ENCODE measurements around the gene TWF2.

Gene TWF2

DNA sequence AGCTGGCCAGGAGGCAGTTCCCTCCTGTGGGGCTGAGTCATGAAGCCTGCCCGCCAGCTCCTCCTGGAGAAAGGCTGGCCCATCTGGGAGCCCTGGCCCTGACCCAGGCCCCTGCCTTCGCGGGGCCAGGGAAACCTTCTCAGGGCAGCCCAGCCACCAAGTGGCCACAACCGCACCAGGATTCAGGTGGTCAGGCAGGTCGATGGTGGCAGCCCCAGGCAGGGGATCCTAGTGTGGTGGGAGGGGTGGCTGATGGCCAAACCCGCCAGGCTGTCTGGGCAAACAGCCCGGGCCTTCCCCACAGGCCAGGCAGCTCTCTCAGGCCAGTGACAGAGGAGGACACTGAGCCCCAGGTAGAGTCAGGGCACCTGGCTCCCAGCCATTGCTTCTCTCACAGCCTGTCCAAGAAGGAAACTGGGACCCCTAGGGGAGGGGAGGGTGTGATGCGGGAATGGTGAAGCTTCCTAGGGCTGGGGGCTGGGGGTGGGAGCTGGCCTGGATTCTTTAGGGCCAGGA, 1.2 kb downstream of the TWF2 start:
- no peak for DNase-seq (ENCODE audit: low read depth in 3 of 3)

DNA sequence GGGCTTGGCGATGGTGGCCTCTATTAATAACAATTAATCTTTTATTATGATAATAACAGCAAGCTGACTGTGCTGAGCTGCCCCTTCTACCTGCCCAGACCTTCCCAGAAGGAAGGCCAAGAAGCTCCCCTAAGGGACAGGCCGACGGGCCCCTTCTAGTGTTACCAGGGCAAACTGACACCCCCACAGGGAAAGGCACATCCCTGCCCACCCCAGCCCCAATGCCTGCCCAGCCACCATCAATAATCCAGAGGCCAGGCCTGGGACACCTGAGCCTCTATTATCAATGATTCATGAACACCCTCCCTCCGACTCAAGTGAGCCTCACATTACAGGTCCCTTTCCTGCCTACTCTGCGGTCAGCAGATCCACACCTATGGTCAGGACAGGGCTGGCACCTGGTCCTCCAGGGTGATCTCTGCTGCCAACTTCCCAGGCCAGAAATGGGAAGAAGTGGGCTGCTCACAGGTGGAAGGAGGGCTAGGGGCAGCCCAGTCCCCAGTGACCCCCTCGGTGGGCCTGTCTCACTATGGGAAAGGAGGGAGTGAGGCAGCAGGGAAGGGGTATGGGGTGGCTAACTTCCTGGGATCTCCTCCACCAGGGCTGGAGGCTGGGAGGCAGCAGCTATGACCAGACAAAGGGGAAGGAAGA, 1.8 kb downstream of the TWF2 start:
- DNase-seq (ENCODE audit: low read depth in 3 of 3) = no peak

DNA sequence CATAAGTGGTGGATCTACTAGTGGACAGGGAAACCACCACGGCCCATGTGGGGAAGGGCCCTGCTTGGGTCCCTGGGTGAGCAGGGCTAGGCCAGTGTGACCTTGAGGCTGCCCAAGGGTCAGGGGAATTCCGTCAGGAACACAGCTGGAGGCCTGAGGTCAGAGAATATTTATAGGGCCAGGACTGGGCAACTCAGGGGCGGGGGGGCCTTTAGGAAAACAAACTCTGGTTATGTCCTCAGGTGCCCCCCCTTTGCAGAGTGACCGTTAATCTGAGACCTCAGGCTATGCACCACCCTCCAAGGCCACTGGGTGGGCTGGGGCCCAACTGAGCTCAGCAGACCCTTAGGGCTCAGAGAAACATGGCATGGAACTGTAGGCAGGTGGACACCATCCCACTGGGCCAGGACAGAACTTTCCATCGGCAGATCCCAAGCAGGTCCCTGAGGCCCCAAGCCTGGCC, 2.5 kb downstream of the TWF2 start:
- no peak for DNase-seq (ENCODE audit: low read depth in 3 of 3)

DNA sequence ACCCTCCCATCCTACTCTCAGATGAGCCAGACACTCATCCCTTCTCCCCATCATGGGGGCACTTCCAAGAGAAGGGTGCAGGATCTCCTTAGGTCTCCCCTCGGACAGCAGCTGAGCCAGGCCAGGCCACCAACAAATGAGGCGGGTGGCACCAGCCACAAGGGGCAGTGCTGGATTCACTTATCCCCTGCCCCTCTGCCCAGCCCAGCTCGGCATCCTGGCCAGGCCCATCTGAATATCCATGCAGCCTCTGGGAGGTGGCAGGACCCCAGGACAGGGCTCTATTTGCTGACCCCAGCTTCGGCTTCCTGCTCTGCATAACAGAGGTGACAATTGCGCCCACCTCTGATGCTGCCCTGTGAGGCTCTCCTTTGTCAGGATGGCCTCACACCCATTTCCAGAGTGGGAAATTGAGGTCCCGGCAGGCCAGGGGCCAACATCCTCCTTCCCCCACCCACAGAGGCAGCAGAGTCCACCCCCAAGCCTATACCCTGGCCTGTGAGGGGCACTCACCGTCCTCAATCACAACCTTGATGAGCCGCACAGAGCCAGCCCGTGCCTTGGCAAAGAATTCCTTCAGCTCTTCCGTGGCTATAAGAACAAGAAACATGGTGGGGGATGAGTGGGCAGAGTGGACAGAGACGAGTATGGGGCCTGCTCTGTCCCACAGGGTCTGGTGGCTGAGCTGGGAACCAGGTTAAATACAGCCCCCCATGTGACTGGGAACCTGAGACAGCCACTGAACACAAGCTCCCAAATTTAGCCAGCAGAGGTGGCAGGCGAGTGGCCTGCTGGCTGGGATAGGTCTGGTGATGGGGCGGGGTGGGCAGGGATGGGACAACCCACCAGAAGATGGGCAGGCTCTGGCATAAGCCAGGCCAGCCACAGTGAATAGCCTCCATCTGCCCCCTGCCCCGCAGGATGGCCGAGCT, 4.2 kb downstream of the TWF2 start:
- DNase-seq (ENCODE audit: low read depth in 3 of 3) = no peak

DNA sequence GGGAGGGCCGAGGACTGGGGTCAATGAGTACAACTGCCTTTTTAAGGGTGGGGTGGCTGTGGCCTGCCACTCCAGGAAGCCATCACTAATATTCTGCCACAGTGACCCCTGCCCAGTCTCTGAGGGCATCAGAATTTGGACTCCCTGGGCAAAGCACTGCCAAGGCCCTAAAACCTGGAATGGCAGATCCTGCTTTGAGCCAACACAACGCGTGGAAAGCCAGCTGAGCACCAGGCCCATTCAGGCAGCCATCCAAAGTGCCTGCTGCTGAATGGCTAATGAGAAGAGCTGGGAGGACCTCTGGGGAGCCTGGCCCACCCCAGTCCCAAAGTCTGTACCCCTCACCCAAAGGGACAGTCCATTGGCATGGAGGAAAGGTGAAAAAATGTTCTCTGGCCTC, 5.0 kb downstream of the TWF2 start:
- no peak for DNase-seq (ENCODE audit: low read depth in 3 of 3)

DNA sequence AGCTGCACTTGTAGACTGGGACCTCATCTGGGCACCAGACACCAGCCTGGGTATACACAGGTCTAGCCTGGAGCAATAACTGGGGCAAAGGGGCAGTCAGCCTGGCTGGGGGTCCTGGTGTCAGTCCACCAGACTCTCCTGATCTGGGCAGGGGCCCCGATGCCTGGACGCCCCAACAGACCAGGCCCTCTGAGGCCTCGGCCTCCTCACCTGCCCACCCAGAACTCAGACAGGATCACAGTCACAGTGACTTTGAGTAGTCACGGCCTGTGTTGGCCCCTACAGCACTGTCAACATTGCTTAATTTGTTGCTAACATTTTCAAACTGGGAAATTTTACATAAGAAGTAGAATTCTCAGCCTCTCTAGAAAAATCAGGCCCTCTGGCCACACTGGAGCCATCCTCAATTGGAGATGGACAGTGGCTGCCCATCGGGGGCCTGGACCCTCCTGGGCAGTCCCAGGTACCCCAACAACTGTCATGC, 5.8 kb downstream of the TWF2 start:
- DNase-seq (ENCODE audit: low read depth in 3 of 3) = no peak

DNA sequence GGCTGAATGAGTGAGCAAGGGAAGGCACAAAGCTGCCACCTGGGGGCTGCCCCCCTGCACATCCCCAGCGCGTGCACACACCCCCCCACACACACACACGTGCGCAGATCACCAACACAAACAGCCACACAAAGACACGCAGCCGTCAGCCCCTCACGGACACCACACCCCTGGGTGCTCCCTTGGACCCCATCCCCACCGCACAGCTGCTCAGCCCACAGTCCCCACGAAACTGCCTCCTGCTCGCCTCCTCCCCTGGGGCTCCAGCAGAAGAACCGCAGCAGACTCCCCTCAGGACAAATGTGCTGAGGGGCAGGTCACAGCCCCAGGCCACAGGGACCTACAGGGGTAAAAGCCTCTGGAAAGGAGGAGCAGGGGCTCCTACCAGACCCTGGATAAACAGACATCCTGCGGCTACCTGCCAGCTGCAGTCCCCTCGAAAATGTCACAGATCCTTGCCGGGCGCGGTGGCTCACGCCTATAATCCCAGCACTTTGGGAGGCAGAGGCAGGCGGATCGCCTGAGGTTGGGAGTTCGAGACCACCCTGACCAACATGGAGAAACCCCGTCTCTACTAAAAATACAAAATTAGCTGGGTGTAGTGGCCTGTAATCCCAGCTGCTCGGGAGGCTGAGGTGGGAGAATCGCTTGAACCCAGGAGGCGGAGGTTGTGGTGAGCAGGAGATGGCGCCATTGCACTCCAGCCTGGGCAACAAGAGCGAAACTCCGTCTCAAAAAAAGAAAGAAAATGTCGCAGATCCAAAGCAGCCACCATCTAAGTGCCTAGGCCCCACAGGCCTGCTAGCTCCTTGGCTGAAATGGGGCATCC, 6.5 kb downstream of the TWF2 start:
- no peak for DNase-seq (ENCODE audit: low read depth in 3 of 3)

DNA sequence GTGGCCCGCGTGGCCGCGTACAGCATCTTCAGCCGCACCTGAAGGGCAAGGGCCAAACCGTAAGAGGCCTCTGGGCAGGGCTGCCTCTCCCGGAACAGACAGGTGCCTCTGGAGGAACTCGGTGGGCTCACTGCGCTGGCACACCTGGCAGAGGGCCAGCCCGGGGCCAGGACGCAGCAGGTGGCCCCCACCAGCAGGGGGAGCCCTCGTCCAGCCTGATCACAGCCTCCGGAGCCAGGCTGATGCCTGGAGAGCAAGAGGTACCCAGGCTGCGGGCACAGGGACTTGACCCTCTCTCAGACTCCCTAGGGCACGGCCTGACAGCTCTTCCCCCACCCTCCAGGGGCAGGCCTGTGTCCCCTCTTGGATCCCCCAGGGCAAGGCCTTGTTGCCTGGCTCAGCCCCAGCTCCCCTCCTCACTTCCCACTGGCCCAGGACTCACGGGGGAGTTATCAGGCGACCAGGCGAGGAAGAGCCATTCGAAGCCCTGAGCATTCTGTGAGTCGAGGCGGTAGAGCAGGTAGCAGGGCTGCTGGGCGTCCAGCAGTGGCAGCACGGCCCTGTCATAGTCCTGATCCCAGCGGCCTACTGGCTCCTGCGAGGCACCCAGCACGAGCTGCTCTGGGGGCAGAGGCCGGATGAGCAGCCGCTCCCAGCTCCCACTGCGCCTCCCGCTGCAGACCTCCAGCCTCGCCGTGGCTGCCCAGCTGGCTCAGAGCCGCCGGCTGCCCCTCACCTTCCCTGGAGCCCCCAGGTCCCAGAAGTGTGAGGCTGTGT, 7.3 kb downstream of the TWF2 start:
- peak; percentile 81 to 85 (median 85) for DNase-seq (ENCODE audit: low read depth in 3 of 3)

DNA sequence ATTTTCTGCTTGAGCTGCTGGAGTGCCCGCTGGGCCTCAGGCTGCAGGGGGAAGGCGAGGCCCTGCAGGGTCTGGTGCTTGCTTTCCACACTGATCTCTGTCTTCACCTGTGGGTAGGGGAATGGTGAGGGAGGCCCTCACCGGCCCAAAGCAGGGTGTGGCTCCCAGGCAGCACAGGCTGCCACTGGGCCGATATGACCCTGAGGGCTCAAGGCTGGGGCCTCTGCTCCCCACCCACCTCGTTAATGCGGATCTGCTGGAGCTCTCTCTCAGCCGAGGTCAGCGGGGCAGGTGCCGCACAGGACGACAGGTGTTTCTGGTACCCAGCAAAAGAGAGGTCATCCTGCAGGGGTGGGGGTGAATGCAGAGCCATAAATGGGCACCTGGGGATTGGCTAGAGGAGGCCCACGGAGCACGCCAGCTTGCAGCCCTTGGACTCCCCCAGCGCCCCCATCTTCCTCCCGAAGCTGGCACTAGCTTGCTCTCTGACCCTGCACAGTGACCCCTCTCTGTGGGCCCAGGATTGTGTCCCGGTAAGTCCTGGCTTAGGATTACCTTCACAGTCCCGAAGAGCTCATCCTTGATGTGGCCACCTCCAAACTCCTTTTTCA, 8.0 kb downstream of the TWF2 start:
- no peak for DNase-seq (ENCODE audit: low read depth in 3 of 3)

DNA sequence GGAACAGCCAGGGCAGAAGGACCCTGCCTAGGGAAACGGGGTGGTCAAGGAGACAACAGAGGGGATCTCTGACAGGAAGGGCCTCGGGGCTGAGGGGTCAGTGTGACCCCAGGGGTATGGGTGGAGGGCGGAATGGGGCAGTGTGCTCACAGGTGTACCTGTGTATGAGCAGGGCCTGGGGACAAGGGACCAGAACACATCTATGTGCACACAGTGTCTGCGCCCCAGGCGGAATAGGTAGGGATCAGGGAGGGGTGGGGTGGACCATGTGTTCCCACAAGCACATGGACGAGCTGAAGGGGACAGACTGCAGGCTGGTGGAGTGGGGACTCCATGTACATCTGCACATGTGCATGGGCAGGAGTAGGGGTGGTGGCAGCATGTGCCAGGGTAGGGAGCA, 8.5 kb downstream of the TWF2 start:
- no peak for DNase-seq (ENCODE audit: low read depth in 3 of 3)

DNA sequence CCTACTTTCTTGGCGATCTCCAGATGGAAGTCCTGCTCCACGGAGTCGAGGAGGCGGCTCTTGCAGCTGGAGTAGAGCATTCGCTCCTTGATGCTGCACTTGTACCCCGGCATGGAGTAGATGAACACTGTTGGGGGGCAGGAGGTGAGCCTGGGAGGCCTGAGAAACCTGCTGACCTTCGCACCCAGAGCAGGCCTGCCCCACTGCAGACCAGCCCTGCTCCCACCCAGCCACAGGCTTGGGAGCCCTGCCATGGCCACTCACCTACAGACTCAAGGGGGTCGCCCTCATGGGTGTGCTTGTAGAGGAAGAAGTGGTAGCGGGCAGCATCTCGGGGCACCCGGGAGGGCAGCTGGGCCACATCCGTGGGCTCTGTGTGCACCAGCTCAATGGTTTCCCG, 9.3 kb downstream of the TWF2 start:
- no peak for DNase-seq (ENCODE audit: low read depth in 3 of 3)

DNA sequence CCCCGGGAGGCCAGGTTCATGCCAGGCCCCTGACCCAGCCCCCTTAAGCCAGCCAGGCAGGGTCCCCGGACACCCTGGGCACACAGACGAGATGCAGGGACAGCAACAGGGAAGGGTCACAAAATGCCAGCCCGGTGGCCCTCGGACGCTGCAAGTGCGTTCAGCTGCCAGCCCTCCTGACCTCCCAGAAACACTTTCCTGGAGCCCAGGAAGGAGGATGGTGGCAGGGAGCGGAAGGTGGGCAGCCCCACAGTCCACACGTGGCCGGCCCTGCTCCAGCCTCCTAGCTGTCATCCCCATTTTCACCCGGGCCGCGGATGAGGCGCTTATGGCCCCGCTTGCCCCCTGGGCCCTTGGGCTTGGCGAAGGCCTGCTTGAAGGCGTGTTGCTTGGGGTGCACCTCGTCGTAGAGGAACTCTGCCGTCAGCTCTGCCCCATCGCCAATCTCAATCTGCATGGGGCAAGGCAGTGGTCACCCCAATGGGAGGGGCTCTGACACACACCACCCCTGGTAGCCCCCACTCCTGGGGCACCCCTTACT, 10.1 kb downstream of the TWF2 start:
- no peak for DNase-seq (ENCODE audit: low read depth in 3 of 3)

DNA sequence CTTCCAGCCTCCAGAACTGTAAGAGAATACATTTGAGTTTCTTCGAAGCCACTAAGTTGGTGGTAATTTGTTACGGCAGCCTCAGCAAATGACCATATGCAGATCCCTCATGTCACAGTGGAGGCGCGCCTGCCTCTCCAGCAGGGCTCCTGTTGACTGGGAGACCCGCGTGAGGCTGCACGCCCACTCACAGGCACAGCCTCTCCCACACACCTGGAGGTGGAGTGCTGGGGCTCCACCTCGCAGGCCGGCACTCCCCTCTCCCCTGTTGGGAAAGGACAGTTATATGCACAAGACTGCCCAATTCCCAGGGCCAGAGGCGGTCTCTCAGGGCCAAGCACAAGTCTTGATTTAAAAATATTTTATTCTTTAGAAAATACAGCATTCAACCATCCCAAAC, 10.7 kb downstream of the TWF2 start:
- no peak for DNase-seq (ENCODE audit: low read depth in 3 of 3)

DNA sequence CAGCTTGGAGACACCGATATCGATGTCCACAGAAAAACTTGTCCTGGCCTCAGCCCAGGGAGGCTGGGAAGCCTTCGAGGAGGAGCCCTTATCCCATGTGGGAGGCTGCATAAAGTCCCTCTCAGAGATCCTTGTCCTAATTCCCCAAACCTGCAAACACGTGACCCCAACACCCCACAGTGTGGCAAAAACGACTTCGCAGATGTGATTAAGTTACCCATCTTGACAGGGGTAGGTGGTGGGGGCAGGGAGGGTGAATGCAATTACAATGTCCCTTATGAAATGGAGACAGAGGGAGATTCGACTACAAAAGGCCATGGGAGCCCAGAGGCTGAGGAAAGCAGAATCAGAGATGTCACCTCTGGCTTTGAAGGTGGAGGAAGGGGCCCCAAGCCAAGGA, 11.2 kb downstream of the TWF2 start:
- DNase-seq (ENCODE audit: low read depth in 3 of 3) = no peak

DNA sequence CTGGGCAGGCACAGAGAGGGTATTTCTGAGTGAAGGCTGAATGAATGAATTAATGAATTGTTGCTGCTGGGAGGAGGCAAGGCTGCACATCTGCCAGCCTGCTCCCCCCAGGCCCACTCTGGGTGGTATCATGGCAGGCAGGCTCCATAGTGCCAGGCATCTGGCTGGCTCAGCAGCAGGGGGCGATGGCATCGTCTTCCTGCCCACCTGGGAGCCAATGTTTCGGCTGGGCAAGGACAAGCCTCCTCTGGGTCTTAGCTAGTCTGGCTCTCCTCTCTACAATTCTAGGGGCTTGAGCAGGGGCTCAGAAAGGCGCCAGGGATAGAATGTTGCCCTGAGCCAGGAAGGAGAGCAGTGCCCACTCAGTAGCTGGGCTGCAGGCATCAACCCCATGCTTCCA, 11.8 kb downstream of the TWF2 start:
- no peak for DNase-seq (ENCODE audit: low read depth in 3 of 3)

DNA sequence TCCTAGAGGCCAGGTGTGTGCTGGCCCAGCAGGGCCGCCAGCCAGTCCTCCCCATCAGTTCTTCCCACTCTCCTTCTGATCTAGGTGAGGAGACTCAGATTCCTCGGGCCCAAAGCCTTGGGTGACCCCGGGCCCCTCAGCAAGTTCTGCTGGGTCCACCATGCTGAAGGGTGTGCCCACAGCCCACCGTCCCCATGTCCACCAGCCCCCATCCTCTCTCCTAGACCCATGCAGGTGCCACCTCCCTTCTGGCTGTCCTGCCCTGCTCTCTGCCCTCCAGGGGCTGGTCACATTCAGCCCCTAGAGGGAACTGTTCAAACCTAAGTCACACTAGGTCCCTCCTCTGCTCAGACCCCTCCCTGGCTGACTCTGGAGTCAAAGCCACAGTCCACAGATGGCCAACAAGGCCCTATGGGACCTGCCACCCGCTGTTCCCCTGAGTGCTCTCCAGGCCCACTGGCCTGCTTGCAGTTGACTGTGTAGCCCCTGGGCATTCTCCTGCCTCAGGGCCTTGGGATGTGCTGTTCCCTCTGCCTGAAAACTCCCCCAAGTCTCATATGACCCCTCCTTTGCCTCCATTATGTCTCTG, 12.6 kb downstream of the TWF2 start:
- DNase-seq (ENCODE audit: low read depth in 3 of 3) = no peak

DNA sequence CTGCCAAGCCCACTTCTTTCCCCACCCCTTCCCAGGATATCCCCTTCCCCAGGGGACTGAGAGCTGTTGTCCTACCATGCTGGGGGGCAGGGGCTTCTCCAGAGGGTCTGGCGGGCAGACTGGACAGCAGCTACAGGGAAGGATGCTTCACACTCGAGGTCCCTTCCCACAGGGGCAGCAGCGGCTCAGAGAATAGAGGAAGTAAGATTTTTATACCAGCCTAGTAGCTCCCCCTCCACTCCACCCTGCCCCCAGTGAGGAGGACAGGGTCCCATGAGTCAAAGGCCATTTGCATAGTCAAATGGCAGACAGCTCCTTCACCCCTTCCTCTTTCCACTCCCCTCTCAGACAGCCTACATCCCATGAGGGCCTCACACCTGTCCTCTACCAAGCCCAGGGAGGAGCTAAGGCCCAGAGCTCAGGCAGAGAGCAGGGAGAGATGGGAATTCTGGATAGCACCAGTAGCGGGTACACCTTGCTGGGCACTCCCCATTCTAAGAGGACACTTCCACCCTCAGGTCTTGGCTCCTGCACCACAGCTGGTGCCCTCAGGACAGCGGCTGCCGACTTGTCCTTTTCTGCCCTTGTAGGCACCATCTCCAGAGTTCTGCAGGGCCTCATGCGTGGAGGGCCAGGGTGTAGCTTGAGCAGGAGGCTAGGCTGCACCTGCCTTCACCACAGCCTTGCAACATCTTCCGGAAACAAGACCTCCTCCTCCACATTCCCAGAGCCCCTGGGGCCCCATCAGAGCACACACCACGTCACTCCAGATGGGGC, 13.3 kb downstream of the TWF2 start, which contains the start of gene TLR9:
TSS of gene TLR9 (minus strand) at position 194 of the 777 bp plus-strand sequence. CDS start at position 78, 116 bp downstream.
- no peak for DNase-seq (ENCODE audit: low read depth in 3 of 3)

DNA sequence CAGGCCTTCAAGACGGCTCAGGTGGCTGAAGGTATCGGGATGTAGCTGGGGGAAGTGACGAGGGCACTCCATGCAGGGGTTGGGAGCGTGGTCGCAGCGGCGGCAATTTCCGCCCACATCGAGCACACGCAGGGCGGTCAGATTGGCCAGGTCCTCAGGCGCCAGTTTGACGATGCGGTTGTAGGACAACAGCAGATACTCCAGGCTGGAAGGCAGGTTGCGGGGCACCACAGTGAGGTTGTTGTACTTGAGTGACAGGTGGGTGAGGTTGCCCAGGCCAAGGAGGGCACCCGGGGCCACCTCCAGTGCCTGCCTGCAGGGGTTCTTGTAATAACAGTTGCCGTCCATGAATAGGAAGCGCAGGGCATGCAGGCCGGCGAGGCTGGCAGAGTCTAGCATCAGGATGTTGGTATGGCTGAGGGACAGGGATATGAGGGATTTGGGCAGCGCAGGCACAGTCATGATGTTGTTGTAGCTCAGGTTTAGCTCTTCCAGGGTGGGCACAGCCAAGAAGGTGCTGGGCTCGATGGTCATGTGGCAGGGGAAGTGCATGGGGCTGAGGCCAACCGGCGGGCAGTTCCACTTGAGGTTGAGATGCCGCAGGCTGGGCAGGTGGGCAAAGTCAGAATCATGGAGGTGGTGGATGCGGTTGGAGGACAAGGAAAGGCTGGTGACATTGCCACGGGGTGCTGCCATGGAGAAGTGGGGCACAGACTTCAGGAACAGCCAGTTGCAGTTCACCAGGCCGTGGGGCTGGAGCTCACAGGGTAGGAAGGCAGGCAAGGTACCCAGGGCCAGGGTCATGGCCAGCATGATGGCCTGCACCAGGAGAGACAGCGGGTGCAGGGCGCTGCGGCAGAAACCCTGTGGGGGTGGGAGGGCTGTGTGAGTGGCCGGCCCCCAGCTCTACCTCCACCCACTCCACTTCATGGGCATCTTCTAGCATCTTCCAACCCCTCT, 15.2 kb downstream of the TWF2 start:
- DNase-seq (ENCODE audit: low read depth in 3 of 3) = no peak

Data from stimulated activated CD4-positive, alpha-beta T cell treated with anti-CD3 and anti-CD28 coated beads, TNF-alpha, amount 100 ng/mL, for 24 hours (primary cell).